Upper lobe of left lung (tissue), 4 donors: ENCODE data around the gene DNAI7.

ENCODE experiments used
- CTCF ChIP-seq, 6 experiments: fragments of 450-650 bp in 4 of 6; fragments of 200-600 bp in 2 of 6; sonication (generic) in 2 of 6; IDR thresholded peaks; one replicate each; pipeline ENCODE4 v1.5.1; 2016 to 2019; ENCODE audit warnings: antibody characterized with exemption in 6 of 6
- EP300 ChIP-seq, 4 donors: sonication (generic); formaldehyde crosslinking; IDR thresholded peaks; one replicate each; pipeline ENCODE4 v1.5.1; 2017; ENCODE audit warnings: antibody characterized with exemption in 4 of 4, control low read depth in 2 of 4

- TF ChIP-seq CTCF (IDR thresholded peaks at IDR 0.05) (no peak), EP300 (IDR thresholded peaks at IDR 0.05) (no peak)
Observed at GRCh38 chr12:25151476-25151875, 43.5 kb downstream of the DNAI7 start.
